Adrenal gland (tissue), 12 donors: ENCODE data around the gene ELOA. TPM values are rescaled to one million over a fixed set of nuclear protein-coding genes. Genes with fewer than 3 reads are reported as not detected.

Experiments used
- DNase-seq, 7 donors: peaks; one replicate each; pipeline ENCODE4 v3.0.0-alpha.2; 2019 to 2020
- H3K27ac ChIP-seq, 5 donors: fragments of 200-600 bp; sonication (generic) in 4 of 5; 1 replicate in 3 of 5; 2 replicates in 2 of 5; pipeline versions ENCODE4 v1.5.1 to v1.8.0; 2016 to 2020; ENCODE audit warnings: mild to moderate bottlenecking in 1 of 5
- H3K27me3 ChIP-seq: fragments of 200-600 bp; 2 replicates; pipeline ENCODE4 v1.8.0; 2021
- H3K36me3 ChIP-seq, 2 donors: fragments of 200-600 bp; replicated peaks in 1 of 2; 1 replicate in 1 of 2; 2 replicates in 1 of 2; pipeline versions ENCODE4 v1.5.1 to v1.8.0; 2018 to 2022
- H3K4me1 ChIP-seq, 2 donors: fragments of 200-600 bp; replicated peaks in 1 of 2; 1 replicate in 1 of 2; 2 replicates in 1 of 2; pipeline versions ENCODE4 v1.5.1 to v1.8.0; 2018 to 2021
- H3K4me3 ChIP-seq, 4 donors: fragments of 200-600 bp; sonication (generic) in 3 of 4; one replicate each; pipeline ENCODE4 v1.5.1; 2016 to 2018
- H3K9me3 ChIP-seq, 3 donors: fragments of 200-600 bp; sonication (generic) in 1 of 3; replicated peaks in 1 of 3; 1 replicate in 2 of 3; 2 replicates in 1 of 3; pipeline versions ENCODE4 v1.5.1 to v1.8.0; 2016 to 2021
- CTCF ChIP-seq, 6 experiments: fragments of 450-650 bp in 4 of 6; fragments of 200-600 bp in 2 of 6; sonication (generic) in 1 of 6; IDR thresholded peaks; 1 replicate in 5 of 6; 2 replicates in 1 of 6; pipeline versions ENCODE4 v1.5.1 to v1.8.0; 2016 to 2021; ENCODE audit warnings: antibody characterized with exemption in 6 of 6, mild to moderate bottlenecking in 2 of 6, moderate library complexity in 1 of 6
- POLR2A ChIP-seq, 2 donors: fragments of 450-650 bp; IDR thresholded peaks; one replicate each; pipeline ENCODE4 v1.6.1; 2017; ENCODE audit warnings: antibody characterized with exemption in 2 of 2, mild to moderate bottlenecking in 2 of 2, moderate library complexity in 1 of 2
- WGBS, 4 donors: extraction: QIAGEN DNeasy Blood & Tissue Kit in 2 of 4; methylation state at CpG; one replicate each; pipeline versions ENCODE4 v1.1.5 to v1.1.7; 2013 to 2017; 5-methylcytosine and 5-hydroxymethylcytosine counted together
- intact Hi-C, 2 donors: fragments of 100-400 bp; cut with DNase I; formaldehyde crosslinking; loops; one replicate each; pipeline versions ENCODE4 v1.14.1 to v1.15.0; 2022 to 2023
- polyA plus RNA-seq, 3 donors: library from polyadenylated mRNA; stranded (reverse); fragments of 200-250 nt in 2 of 3; fragments of 350-450 nt in 1 of 3; fragmentation: Illumina TruSeq in 1 of 3; extraction: RNeasy Lipid Tissue Mini Kit (QIAGEN cat#74804) in 1 of 3; gene quantifications; one replicate each; pipeline ENCODE4 v1.2.3, GENCODE V29; 2013 to 2014
- total RNA-seq, 9 donors: library from RNA; depleted of rRNA in 4 of 9; stranded (reverse); fragments of >200 nt in 4 of 9; fragments of 120-200 nt in 1 of 9; fragmentation: NEBNext Ultra II Directional in 1 of 9; extraction: Animal tissue kit (Norgen Biotek cat#: 25700) in 1 of 9; gene quantifications; one replicate each; pipeline versions ENCODE4 v1.1.0 to v1.2.4, GENCODE V29; 2013 to 2023
- donor health status: healthy with polysubstance abuse.
- donor health status: Bipolar disorder and iron deficiency.
- donor health status: DM: yes; HTN: yes; CAD: no.
- donor health status: DM: no; HTN: no; CAD: no.
- donor health status: DM: no; HTN: no; CAD: no.
- donor health status: DM: yes; HTN: yes; CAD: no.

ELOA gene
- total and polyA plus RNA-seq, 12 donors, result 11.5 to 44.7 (median 30.9) TPM

GRCh38 chr1:23810818-23811540, 67.7 kb downstream of the ELOA start:
- TF ChIP-seq POLR2A (IDR thresholded peaks at IDR 0.05), result no peak
- TF ChIP-seq CTCF (IDR thresholded peaks at IDR 0.05), result peak; percentile 39 to 73 (median 58)
- no peak overlapping the region for H3K27ac ChIP-seq
- peaks cover 0 to 53% of the 10 kb centered on the region in 2 donors for H3K36me3 ChIP-seq
- H3K9me3 ChIP-seq, result no peaks in the 10 kb centered on the region
- peak in 6 of 7 donors; percentile 40 to 67 (median 50) for DNase-seq
- intact Hi-C loops, result loop anchor here in 1 of 2 donors (10.0 kb wide), 1 partner anchor 104 kb away; the partner anchor contains the start of gene CNR2
- H3K4me1 ChIP-seq, result peaks cover 0 to 4% of the 10 kb centered on the region in 2 donors
- WGBS, 4 donors, result 73 to 78% (median 76%) methylated on average over 3 of the region's 3 CpGs
- no peaks in the 10 kb centered on the region for H3K27me3 ChIP-seq
- no peak overlapping the region for H3K4me3 ChIP-seq

Other genes starting within 250 kb of the ELOA start
- 1 to 10 TPM in 1 of 9 donors, under 1 TPM in 7, not detected in 1; 0.12 to 3.7 (median 0.48) TPM for gene E2F2, start 212.2 kb upstream of the ELOA start, total RNA-seq
- gene E2F2, start 212.2 kb upstream of the ELOA start, polyA plus RNA-seq, result under 1 TPM; 0.07 to 0.35 (median 0.16) TPM
- 100 to 1,000 TPM in 5 of 9 donors, 10 to 100 TPM in 4; 55.3 to 213 (median 103) TPM for gene ID3, start 184.0 kb upstream of the ELOA start, total RNA-seq
- 100 to 1,000 TPM in 2 of 3 donors, 10 to 100 TPM in 1; 28.8 to 133 (median 114) TPM for gene ID3, start 184.0 kb upstream of the ELOA start, polyA plus RNA-seq
- gene RPL11, start 51.7 kb upstream of the ELOA start, total RNA-seq, result 1,000 to 10,000 TPM in 1 of 9 donors, 100 to 1,000 TPM in 8; 685 to 1,692 (median 842) TPM
- gene RPL11, start 51.7 kb upstream of the ELOA start, polyA plus RNA-seq, result 1,000 to 10,000 TPM; 1,450 to 2,028 (median 1,673) TPM
- gene PITHD1, start 34.9 kb downstream of the ELOA start, total RNA-seq, result 10 to 100 TPM; 54.9 to 98.0 (median 64.4) TPM
- gene PITHD1, start 34.9 kb downstream of the ELOA start, polyA plus RNA-seq, result 100 to 1,000 TPM in 1 of 3 donors, 10 to 100 TPM in 2; 41.9 to 104 (median 52.4) TPM
- 10 to 100 TPM; 44.0 to 91.3 (median 54.2) TPM for gene LYPLA2, start 47.7 kb downstream of the ELOA start, total RNA-seq
- 10 to 100 TPM; 26.0 to 55.1 (median 48.5) TPM for gene LYPLA2, start 47.7 kb downstream of the ELOA start, polyA plus RNA-seq
- 10 to 100 TPM; 17.8 to 58.5 (median 29.5) TPM for gene GALE, start 57.3 kb downstream of the ELOA start, total RNA-seq
- gene GALE, start 57.3 kb downstream of the ELOA start, polyA plus RNA-seq, result 10 to 100 TPM; 12.0 to 80.8 (median 59.4) TPM
- 100 to 1,000 TPM in 3 of 9 donors, 10 to 100 TPM in 6; 53.9 to 134 (median 96.5) TPM for gene HMGCL, start 82.0 kb downstream of the ELOA start, total RNA-seq
- 10 to 100 TPM; 38.8 to 83.2 (median 43.3) TPM for gene HMGCL, start 82.0 kb downstream of the ELOA start, polyA plus RNA-seq
- 100 to 1,000 TPM in 1 of 9 donors, 10 to 100 TPM in 8; 53.6 to 109 (median 74.7) TPM for gene FUCA1, start 124.8 kb downstream of the ELOA start, total RNA-seq
- gene FUCA1, start 124.8 kb downstream of the ELOA start, polyA plus RNA-seq, result 10 to 100 TPM; 17.9 to 59.0 (median 34.1) TPM
- under 1 TPM in 2 of 9 donors, not detected in 7; 0.06 to 0.09 TPM for gene CNR2, start 169.9 kb downstream of the ELOA start, total RNA-seq
- under 1 TPM in 1 of 3 donors, not detected in 2; 0.08 TPM for gene CNR2, start 169.9 kb downstream of the ELOA start, polyA plus RNA-seq
- 100 to 1,000 TPM in 8 of 9 donors, 10 to 100 TPM in 1; 57.6 to 175 (median 137) TPM for gene PNRC2, start 216.4 kb downstream of the ELOA start, total RNA-seq
- gene PNRC2, start 216.4 kb downstream of the ELOA start, polyA plus RNA-seq, result 100 to 1,000 TPM in 1 of 3 donors, 10 to 100 TPM in 2; 72.9 to 187 (median 81.0) TPM
- 100 to 1,000 TPM in 7 of 9 donors, 10 to 100 TPM in 2; 65.8 to 185 (median 107) TPM for gene SRSF10, start 236.9 kb downstream of the ELOA start, total RNA-seq
- gene SRSF10, start 236.9 kb downstream of the ELOA start, polyA plus RNA-seq, result 100 to 1,000 TPM in 1 of 3 donors, 10 to 100 TPM in 2; 90.0 to 190 (median 99.0) TPM